Keratinocyte (primary cell): Measurements from ENCODE around the gene MRPS33. TPM values are rescaled to one million over a fixed set of nuclear protein-coding genes. Genes with fewer than 3 reads are reported as not detected.

ENCODE experiments used
- DNase-seq: peaks from one replicate; pipeline ENCODE4 v3.0.0-alpha.2; 2011; ENCODE audit warnings: low read depth, missing footprints, low spot score
- FAIRE-seq: peaks from 2 replicates; lab custom pipeline; 2011; peaks lifted over from hg19 to GRCh38; lab: Jason Lieb, UNC
- H2AFZ ChIP-seq: 2 replicates; pipeline ENCODE4 v1.6.0; 2012; ENCODE audit warnings: low read length, control low read depth, inconsistent platforms; ENCODE audit not compliant: control insufficient read depth
- H3K27ac ChIP-seq: 2 replicates; pipeline ENCODE4 v1.5.1; 2011; ENCODE audit warnings: low read length; ENCODE audit not compliant: control insufficient read depth, insufficient read depth
- H3K27me3 ChIP-seq: 3 replicates; pipeline ENCODE4 v1.6.0; 2011; ENCODE audit warnings: low read length; ENCODE audit not compliant: control insufficient read depth, insufficient read depth; ENCODE audit errors: extremely low read depth
- H3K36me3 ChIP-seq, 2 experiments: 2 replicates in 1 of 2; 3 replicates in 1 of 2; pipeline ENCODE4 v1.5.1; 2011; ENCODE audit warnings: low read length in 2 of 2, mild to moderate bottlenecking in 1 of 2; ENCODE audit not compliant: control insufficient read depth in 2 of 2, insufficient read depth in 2 of 2; ENCODE audit errors: extremely low read depth in 1 of 2
- H3K4me1 ChIP-seq: 3 replicates; pipeline ENCODE4 v1.5.1; 2011; ENCODE audit warnings: low read length; ENCODE audit not compliant: control insufficient read depth, insufficient read depth; ENCODE audit errors: extremely low read depth
- H3K4me2 ChIP-seq: 3 replicates; pipeline ENCODE4 v1.6.0; 2011; ENCODE audit warnings: low read depth, low read length; ENCODE audit not compliant: control insufficient read depth, insufficient read depth; ENCODE audit errors: extremely low read depth
- H3K4me3 ChIP-seq, 3 experiments: fragments of 200-600 bp in 1 of 3; sonication (generic) in 1 of 3; 2 replicates in 2 of 3; 3 replicates in 1 of 3; pipeline ENCODE4 v1.5.1; 2011 to 2016; ENCODE audit warnings: low read length in 3 of 3, mild to moderate bottlenecking in 3 of 3, control low read depth in 2 of 3, inconsistent platforms in 1 of 3, low read depth in 1 of 3, mixed read lengths in 1 of 3, mixed run types in 1 of 3, moderate library complexity in 1 of 3; ENCODE audit not compliant: control insufficient read depth in 2 of 3, insufficient read depth in 2 of 3; ENCODE audit errors: extremely low read depth in 1 of 3
- H3K79me2 ChIP-seq: 2 replicates; pipeline ENCODE4 v1.6.0; 2012; ENCODE audit warnings: low read length; ENCODE audit not compliant: control insufficient read depth, insufficient read depth
- H3K9ac ChIP-seq: 3 replicates; pipeline ENCODE4 v1.6.0; 2011; ENCODE audit warnings: low read length; ENCODE audit not compliant: control insufficient read depth, insufficient read depth; ENCODE audit errors: extremely low read depth
- H3K9me1 ChIP-seq: 3 replicates; pipeline ENCODE4 v1.6.0; 2011; ENCODE audit warnings: low read length; ENCODE audit not compliant: control insufficient read depth, insufficient read depth; ENCODE audit errors: extremely low read depth
- H3K9me3 ChIP-seq: 2 replicates; pipeline ENCODE4 v1.5.1; 2012; ENCODE audit warnings: low read depth, low read length; ENCODE audit not compliant: control insufficient read depth
- H4K20me1 ChIP-seq: 3 replicates; pipeline ENCODE4 v1.6.0; 2011; ENCODE audit warnings: low read length; ENCODE audit not compliant: control insufficient read depth, insufficient read depth; ENCODE audit errors: extremely low read depth
- CTCF ChIP-seq, 3 experiments: IDR thresholded peaks in 1 of 3; conservative IDR thresholded peaks in 1 of 3; optimal IDR thresholded peaks in 1 of 3; 2 replicates in 2 of 3; 3 replicates in 1 of 3; pipeline versions ENCODE3 to v1.5.1; 2011; ENCODE audit warnings: low read length in 3 of 3, mild to moderate bottlenecking in 3 of 3, moderate library complexity in 2 of 3, control low read depth in 1 of 3, inconsistent platforms in 1 of 3; ENCODE audit not compliant: insufficient read depth in 2 of 3; ENCODE audit errors: extremely low read depth in 1 of 3
- EZH2 ChIP-seq: IDR thresholded peaks from one replicate; pipeline ENCODE4 v1.6.1; 2012; ENCODE audit warnings: inconsistent platforms, mild to moderate bottlenecking, low read length, moderate library complexity
- dilution Hi-C: fragments of 300-500 bp; cut with MboI; formaldehyde crosslinking; loops from one replicate; pipeline ENCODE4 v1.7.0; 2020; ENCODE audit warnings: low sequenced_read_pairs; ENCODE audit not compliant: extremely low pct_ligation_motif_present
- polyA minus RNA-seq, 3 experiments: library from RNA; depleted of rRNA, polyadenylated mRNA; stranded (reverse); fragments of >200 nt; gene quantifications; 1 replicate in 1 of 3; 2 replicates in 1 of 3; 3 replicates in 1 of 3; pipeline ENCODE4 v1.2.3, GENCODE V29; 2011
- polyA plus RNA-seq, 5 experiments: library from polyadenylated mRNA; depleted of rRNA in 3 of 5; stranded (reverse) in 3 of 5; stranded (forward) in 1 of 5; unstranded in 1 of 5; fragments of >200 nt; gene quantifications; 1 replicate in 1 of 5; 2 replicates in 3 of 5; 3 replicates in 1 of 5; pipeline versions ENCODE4 v1.2.1 to v1.2.3, GENCODE V29; 2011 to 2012; ENCODE audit warnings: missing spikeins in 2 of 5, low read depth in 1 of 5, low replicate concordance in 1 of 5

Gene MRPS33
- polyA plus RNA-seq, result 58.3 to 141 TPM (median 85.4 TPM) in 3 replicates
- 31.2 TPM for polyA plus RNA-seq (2011; ENCODE audit: low read depth)
- polyA plus RNA-seq (2011; cell fraction: cytosol; rRNA removed), result 71.6 and 112 TPM in 2 replicates
- 25.5 and 40.6 TPM in 2 replicates for polyA plus RNA-seq (2011; cell fraction: nucleus; rRNA removed)
- 64.2 and 121 TPM in 2 replicates for polyA plus RNA-seq (2012; ENCODE audit: low replicate concordance)
- polyA minus RNA-seq, result 9.0 to 30.4 TPM (median 14.5 TPM) in 3 replicates
- 12.7 TPM for polyA minus RNA-seq (2011; cell fraction: cytosol; rRNA and poly(A)+ RNA removed)
- 7.1 and 8.7 TPM in 2 replicates for polyA minus RNA-seq (2011; cell fraction: nucleus; rRNA and poly(A)+ RNA removed)

DNA sequence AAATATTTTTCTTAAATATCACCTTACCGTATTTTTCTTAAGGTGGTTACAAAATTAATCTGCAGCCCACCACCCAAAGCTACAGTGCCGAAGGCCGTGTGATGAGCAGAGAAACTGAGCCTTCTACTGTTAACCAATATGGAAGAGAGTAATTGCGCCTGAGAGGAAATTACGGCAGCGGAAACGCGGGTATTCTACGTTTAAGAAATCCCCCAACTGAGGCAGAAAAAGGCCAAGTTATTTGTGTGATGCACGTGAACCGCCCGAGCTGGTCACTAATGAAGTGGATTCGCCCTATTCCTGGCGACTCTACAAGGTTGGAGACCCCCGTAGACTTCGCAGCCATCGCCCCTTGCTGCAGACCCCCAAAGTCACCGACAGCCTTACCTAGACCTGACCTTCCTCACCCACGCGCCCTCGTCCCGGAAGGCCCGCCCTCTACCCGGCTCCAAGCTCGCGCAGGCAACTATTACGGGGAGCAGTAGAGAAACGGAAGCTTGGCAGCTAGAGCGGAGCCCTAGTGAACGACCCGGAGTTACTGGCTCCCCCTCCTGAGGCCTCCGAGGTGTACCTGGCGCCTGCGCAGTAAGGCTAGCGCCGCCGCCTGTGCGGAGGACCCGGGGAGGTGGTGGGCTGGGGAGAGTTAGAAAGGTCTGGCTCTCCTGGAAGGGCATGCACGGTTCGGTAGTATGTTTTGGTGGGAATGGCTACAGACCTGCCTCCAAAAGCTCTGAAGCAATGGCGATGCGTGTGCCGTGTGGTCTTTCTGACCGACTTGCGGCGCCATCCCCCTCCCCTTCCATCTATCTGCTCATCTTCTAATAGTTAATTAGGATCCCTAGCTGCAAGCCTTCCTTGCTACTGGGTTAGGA, at the start of gene MRPS33:
MRPS33 (minus strand) TSS at position 429 of the 872 bp plus-strand sequence. CDS start 4,319 bp downstream, outside the sequence.
- Histone ChIP-seq H3K9me1 (no peaks in the 10 kb centered on the region), H3K9ac (peak within 1 kb of the TSS; percentile 89), H3K36me3 (peaks cover 0 to 5% of the 10 kb centered on the region in 2 experiments), H4K20me1 (no peaks in the 10 kb centered on the region), H2AFZ (peak within 1 kb of the TSS; percentile 98), H3K27ac (peak within 1 kb of the TSS; percentile 97), H3K4me2 (peak within 1 kb of the TSS; percentile 95), H3K4me3 (peak within 1 kb of the TSS; percentile 56 to 94 (median 93)), H3K4me1 (peaks cover 16% of the 10 kb centered on the region), H3K9me3 (no peaks in the 10 kb centered on the region), H3K27me3 (no peaks in the 10 kb centered on the region), H3K79me2 (peaks cover 23% of the 10 kb centered on the region)
- peak; percentile 64 for DNase-seq
- TF ChIP-seq CTCF (optimal IDR thresholded peaks at IDR 0.05 in 1 of 3, IDR thresholded peaks at IDR 0.05 in 1 of 3, conservative IDR thresholded peaks at IDR 0.05 in 1 of 3; ENCODE audit: extremely low read depth in 1 of 3, insufficient read depth in 2 of 3, low read length in 3 of 3) (peak; percentile 67 to 80 (median 73)), EZH2 (no peak)
- dilution Hi-C loops, result no loop called here
- FAIRE-seq, result peak; percentile 66

GRCh38 chr7:141057788-141058187, 43.0 kb upstream of the MRPS33 start:
- no peaks in the 10 kb centered on the region for H4K20me1 ChIP-seq

More at GRCh38 chr7:141057788-141058187, 43.0 kb upstream of the MRPS33 start:
- no peak overlapping the region for H3K9ac ChIP-seq
- no peak overlapping the region for H2AFZ ChIP-seq
- H3K27ac ChIP-seq, result no peak overlapping the region
- dilution Hi-C loops, result no loop called here
- H3K4me2 ChIP-seq, result no peak overlapping the region
- no peak overlapping the region for H3K4me3 ChIP-seq
- H3K9me3 ChIP-seq, result no peaks in the 10 kb centered on the region
- FAIRE-seq (no peak), DNase-seq (no peak)
- H3K4me1 ChIP-seq, result no peaks in the 10 kb centered on the region
- H3K79me2 ChIP-seq, result no peaks in the 10 kb centered on the region
- no peaks in the 10 kb centered on the region for H3K9me1 ChIP-seq
- H3K27me3 ChIP-seq, result no peaks in the 10 kb centered on the region
- TF ChIP-seq EZH2, result no peak
- TF ChIP-seq CTCF (optimal IDR thresholded peaks at IDR 0.05 in 1 of 3, IDR thresholded peaks at IDR 0.05 in 1 of 3, conservative IDR thresholded peaks at IDR 0.05 in 1 of 3; ENCODE audit: extremely low read depth in 1 of 3, insufficient read depth in 2 of 3, low read length in 3 of 3), result no peak
- no peaks in the 10 kb centered on the region for H3K36me3 ChIP-seq
